IPS-15b (cell line): ENCODE data around the gene NUDT22.
"Not testable (repeated sequence)": the region's sequence is repeated elsewhere in the genome, so short reads cannot be mapped to it uniquely, and the experiment has no call there.

ENCODE experiments used
- H3K27me3 ChIP-seq: one replicate; pipeline ENCODE4 v1.6.1; 2013; ENCODE audit warnings: low read length; ENCODE audit not compliant: control insufficient read depth, insufficient read depth
- H3K36me3 ChIP-seq: one replicate; pipeline ENCODE4 v1.6.1; 2013; ENCODE audit warnings: low read length; ENCODE audit not compliant: control insufficient read depth, insufficient read depth
- H3K4me1 ChIP-seq: one replicate; pipeline ENCODE4 v1.6.1; 2013; ENCODE audit warnings: mild to moderate bottlenecking, low read length; ENCODE audit not compliant: control insufficient read depth, insufficient read depth
- H3K4me3 ChIP-seq: one replicate; pipeline ENCODE4 v1.5.1; 2013; ENCODE audit warnings: low read depth, low read length
- H3K9ac ChIP-seq: one replicate; pipeline ENCODE4 v1.6.1; 2013; ENCODE audit warnings: low read depth, mild to moderate bottlenecking, low read length
- H3K9me3 ChIP-seq: one replicate; pipeline ENCODE4 v1.6.1; 2013; ENCODE audit warnings: mild to moderate bottlenecking, low read length; ENCODE audit not compliant: control insufficient read depth, insufficient read depth

The NUDT22 gene

DNA sequence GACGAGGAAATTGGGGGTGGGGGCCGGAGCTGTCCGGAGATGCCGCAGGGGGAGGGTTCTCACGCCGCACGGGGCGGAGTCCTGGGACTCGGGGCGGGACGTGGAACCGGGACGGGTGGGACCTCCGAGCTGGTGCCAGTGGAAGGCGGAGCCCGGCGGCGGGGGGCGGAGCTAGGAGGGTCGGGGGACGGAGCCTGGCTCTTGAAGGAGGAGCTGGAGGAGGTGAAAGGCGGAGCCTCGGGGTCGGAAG, 15.1 kb downstream of the NUDT22 start:
- H3K36me3 ChIP-seq, result peaks cover 22% of the 10 kb centered on the region
- no peaks in the 10 kb centered on the region for H3K27me3 ChIP-seq
- H3K9ac ChIP-seq, result peak overlapping the region; percentile 54
- peak overlapping the region; percentile 96 for H3K4me3 ChIP-seq
- H3K9me3 ChIP-seq, result no peaks in the 10 kb centered on the region
- peaks cover 4% of the 10 kb centered on the region for H3K4me1 ChIP-seq

DNA sequence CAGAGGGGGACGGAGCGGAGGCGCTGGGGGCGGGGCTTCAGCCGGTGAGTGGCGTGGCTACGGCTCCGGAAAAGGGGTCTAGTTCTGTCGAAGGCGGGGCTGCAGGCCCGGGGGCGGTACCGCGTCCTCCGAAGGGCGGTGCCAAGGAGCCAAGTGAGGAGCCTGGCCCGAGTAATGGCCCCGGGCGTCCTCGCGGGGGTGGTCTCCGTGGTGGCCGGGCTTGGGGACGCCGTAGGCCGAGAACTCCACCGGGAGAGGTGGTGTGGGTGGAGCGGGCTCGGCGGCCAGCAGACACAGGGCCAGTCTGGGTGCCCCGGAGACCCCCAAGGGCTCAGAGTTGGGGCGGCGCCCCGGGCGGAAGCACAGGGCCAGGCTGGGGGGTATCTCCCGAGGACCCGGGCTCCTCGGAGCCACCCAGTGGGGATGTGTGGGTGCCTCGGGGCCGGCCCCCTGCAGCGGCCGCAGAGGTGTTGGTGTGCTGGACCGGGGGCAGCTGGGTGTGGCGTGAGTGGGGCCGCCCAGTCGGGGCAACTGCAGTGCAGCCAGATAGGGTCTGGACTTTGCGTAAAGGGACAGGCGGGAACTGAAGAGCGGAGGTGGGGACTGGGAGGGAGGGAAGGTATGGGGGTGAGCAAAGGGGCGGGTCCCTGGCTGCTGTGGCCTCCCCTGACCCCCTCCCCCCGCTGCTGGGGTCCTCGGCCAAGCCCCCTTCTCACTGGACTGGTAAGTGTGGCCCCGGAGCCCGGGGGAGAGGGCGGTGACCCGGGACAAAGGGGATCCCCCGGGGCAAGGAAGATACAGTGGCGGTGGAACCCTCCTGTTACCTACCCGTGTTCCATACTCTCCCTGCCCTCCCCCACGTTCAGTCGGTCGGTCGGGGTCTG, 15.7 kb downstream of the NUDT22 start:
- no peaks in the 10 kb centered on the region for H3K27me3 ChIP-seq
- H3K4me1 ChIP-seq, result peaks cover 4% of the 10 kb centered on the region
- peak overlapping the region; percentile 76 for H3K9ac ChIP-seq
- H3K4me3 ChIP-seq, result peak overlapping the region; percentile 84
- no peaks in the 10 kb centered on the region for H3K9me3 ChIP-seq
- H3K36me3 ChIP-seq, result peaks cover 22% of the 10 kb centered on the region

- Histone ChIP-seq H3K9ac (no peak overlapping the region), H3K27me3 (no peaks in the 10 kb centered on the region), H3K9me3 (no peaks in the 10 kb centered on the region), H3K36me3 (peaks cover 16% of the 10 kb centered on the region), H3K4me3 (no peak overlapping the region), H3K4me1 (peaks cover 11% of the 10 kb centered on the region)
These were observed 17.3 kb downstream of the NUDT22 start for GRCh38 chr11:64243236-64243854.

DNA sequence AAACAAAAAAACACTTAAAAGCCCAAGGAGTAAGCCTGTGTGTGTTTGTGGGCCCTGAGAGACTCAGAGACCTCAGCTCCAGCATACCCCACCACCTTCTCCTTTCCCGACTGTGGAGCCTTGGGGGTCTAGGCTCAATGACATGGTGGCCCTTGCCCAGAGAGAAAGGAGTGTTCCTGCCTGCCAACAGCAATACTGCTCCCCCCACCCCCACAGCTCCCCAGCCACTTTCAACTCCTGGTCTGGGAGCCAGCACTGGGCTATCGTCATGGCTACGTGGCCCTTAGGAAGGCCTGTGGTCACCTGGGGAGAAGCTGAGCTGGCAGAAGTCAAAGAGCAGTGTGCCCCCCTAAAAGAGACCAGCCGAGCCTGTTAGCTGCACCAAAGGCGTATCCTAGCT, 18.0 kb downstream of the NUDT22 start:
- Histone ChIP-seq H3K9ac (no peak overlapping the region), H3K4me1 (peaks cover 18% of the 10 kb centered on the region), H3K36me3 (peaks cover 16% of the 10 kb centered on the region), H3K4me3 (no peak overlapping the region), H3K9me3 (no peaks in the 10 kb centered on the region), H3K27me3 (no peaks in the 10 kb centered on the region)

DNA sequence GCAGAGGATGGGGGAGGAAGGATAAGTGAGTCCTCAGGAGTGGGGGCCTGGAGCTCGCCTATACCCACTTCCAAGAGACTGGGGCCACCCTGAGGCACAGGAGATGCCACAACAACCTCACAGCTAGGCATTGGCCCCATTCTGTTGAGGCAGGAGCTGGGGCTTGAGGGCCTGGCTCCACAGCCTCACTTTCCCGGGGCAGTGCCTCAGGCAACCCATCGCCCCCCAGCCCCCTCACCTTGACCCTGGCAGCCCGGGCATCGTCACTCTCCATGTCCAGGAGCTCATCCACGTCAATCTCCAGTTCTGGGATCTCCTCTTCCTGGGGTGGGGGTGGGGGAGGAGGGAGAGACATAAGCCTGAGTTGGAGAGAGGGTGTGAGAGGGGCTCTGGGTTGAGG, 18.9 kb downstream of the NUDT22 start:
- Histone ChIP-seq H3K9me3 (no peaks in the 10 kb centered on the region), H3K27me3 (no peaks in the 10 kb centered on the region), H3K36me3 (peaks cover 16% of the 10 kb centered on the region), H3K9ac (peak overlapping the region; percentile 47), H3K4me3 (peak overlapping the region; percentile 85), H3K4me1 (peaks cover 24% of the 10 kb centered on the region)

GRCh38 chr11:64245401-64245796, 19.3 kb downstream of the NUDT22 start:
- Histone ChIP-seq H3K4me1 (peaks cover 28% of the 10 kb centered on the region), H3K36me3 (peaks cover 16% of the 10 kb centered on the region), H3K27me3 (no peaks in the 10 kb centered on the region), H3K4me3 (peak overlapping the region; percentile 85), H3K9ac (peak overlapping the region; percentile 76), H3K9me3 (no peaks in the 10 kb centered on the region)

DNA sequence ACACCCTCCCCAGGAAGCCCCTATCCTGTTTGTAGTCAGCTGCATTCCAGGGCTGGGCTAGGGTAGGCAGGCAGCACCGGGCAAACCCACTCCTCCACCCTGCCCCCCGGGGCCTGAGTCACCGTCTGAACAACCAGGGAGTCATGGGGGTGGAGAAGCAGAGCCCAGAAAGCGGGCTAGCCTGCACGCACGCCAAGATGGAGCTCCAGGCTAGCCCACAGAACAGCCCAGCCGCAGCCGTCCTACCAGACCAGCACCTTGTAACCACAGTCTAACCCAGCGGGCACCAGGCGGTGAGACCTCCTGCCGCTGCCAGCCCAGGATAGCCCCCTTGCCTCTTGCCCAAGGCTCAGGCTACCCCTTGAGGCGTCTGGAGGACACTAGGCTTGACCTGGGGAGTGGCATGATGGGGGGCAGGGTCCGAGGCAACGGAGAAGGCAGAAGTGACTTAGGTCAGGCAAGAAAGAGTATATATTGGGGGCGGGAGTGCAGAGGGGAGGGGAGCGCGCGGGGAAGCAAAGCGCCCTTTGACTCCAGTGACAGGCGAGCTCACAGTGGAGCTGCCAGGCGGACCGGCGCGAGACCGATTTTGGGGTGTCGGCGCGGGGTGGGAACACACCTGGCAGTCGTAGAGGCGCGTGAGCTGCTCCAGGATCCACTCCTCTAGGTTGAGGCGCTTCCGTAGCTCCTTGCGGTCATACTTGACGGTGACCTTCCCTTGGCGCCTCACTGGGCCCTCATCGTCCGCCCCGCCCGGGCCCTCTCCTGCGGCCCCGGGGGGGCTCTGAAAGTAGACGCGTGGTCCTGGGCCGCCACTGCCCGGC, 19.9 kb downstream of the NUDT22 start:
- Histone ChIP-seq H3K4me3 (peak overlapping the region; percentile 85), H3K36me3 (peaks cover 16% of the 10 kb centered on the region), H3K27me3 (no peaks in the 10 kb centered on the region), H3K9ac (peak overlapping the region; percentile 76), H3K4me1 (peaks cover 31% of the 10 kb centered on the region), H3K9me3 (no peaks in the 10 kb centered on the region)

GRCh38 chr11:64246621-64246870, 20.5 kb downstream of the NUDT22 start:
- Histone ChIP-seq H3K36me3 (peaks cover 16% of the 10 kb centered on the region), H3K4me3 (peak overlapping the region; percentile 85), H3K4me1 (peaks cover 31% of the 10 kb centered on the region)
- H3K9me3 ChIP-seq, H3K9ac ChIP-seq, H3K27me3 ChIP-seq: not testable (repeated sequence)

- H3K36me3 ChIP-seq, result peaks cover 16% of the 10 kb centered on the region
- no peaks in the 10 kb centered on the region for H3K27me3 ChIP-seq
- H3K4me3 ChIP-seq, result peak within 1 kb of the TSS; percentile 93
- no peaks in the 10 kb centered on the region for H3K9me3 ChIP-seq
- H3K4me1 ChIP-seq, result peaks cover 31% of the 10 kb centered on the region
- H3K9ac ChIP-seq, result peak within 1 kb of the TSS; percentile 83
These were observed 21.0 kb downstream of the NUDT22 start, which contains the start of gene PPP1R14B for GRCh38 chr11:64246871-64247728. Gene PPP1R14B, minus strand, starts transcription at chr11:64246943. Its CDS starts 270 bp downstream, at chr11:64246673.

DNA sequence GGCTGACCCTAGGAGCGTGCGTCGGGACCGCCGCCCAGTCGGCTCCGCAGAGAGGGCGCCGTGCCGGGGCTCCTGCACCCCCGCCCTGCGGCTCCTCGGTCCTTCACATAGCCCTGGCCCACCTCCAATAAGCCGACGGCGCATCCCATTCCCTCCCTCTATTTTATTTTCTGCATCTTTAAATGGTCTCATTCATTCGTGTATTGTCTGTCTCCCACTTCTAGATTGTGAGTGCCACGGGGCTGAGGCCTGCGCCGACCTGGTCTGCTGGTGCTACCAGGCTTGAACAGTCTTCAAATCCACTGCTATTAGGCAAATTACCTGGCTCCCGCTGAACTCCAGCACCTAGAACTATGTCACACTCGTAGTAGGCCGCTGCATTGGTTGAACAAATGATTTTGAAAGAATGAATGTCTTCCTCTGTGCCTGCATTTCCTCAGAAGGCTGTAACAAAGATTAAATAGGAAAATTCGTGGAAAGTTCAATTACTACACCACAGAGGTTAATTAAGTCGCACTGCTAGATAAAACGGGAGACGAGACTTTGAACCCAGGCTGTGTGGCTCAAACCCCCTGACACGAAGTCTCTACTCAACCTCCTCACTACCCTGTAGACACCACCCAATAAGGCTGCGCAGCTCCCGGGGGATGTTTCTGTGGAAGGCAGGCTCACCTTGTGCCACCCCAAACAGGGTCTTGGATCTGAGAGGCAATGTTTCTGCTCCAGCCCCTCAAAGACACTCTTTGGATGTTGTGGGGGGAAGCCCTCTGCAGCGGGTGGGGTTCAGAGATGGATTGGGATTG, 21.9 kb downstream of the NUDT22 start:
- no peaks in the 10 kb centered on the region for H3K27me3 ChIP-seq
- peaks cover 28% of the 10 kb centered on the region for H3K4me1 ChIP-seq
- H3K4me3 ChIP-seq, result peak overlapping the region; percentile 93
- peaks cover 19% of the 10 kb centered on the region for H3K36me3 ChIP-seq
- H3K9ac ChIP-seq, result no peak overlapping the region
- H3K9me3 ChIP-seq, result no peaks in the 10 kb centered on the region
